Midbrain (tissue), 1 donor: ENCODE measurements around the gene CXCL1.

ENCODE experiments used
- DNase-seq: peaks from one replicate; lab custom pipeline; 2025; lab: John Stamatoyannopoulos, UW

The CXCL1 gene

DNA sequence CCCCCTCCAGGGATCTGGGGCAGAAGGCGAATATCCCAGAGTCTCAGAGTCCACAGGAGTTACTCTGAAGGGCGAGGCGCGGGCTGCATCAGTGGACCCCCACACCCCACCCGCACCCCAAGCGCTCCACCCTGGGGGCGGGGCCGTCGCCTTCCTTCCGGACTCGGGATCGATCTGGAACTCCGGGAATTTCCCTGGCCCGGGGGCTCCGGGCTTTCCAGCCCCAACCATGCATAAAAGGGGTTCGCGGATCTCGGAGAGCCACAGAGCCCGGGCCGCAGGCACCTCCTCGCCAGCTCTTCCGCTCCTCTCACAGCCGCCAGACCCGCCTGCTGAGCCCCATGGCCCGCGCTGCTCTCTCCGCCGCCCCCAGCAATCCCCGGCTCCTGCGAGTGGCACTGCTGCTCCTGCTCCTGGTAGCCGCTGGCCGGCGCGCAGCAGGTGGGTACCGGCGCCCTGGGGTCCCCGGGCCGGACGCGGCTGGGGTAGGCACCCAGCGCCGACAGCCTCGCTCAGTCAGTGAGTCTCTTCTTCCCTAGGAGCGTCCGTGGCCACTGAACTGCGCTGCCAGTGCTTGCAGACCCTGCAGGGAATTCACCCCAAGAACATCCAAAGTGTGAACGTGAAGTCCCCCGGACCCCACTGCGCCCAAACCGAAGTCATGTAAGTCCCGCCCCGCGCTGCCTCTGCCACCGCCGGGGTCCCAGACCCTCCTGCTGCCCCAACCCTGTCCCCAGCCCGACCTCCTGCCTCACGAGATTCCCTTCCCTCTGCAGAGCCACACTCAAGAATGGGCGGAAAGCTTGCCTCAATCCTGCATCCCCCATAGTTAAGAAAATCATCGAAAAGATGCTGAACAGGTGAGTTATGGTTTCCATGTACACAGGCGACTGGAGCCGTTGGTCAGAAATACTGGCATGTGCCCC is at the start of gene CXCL1:
TSS of gene CXCL1 (plus strand) at position 264 of the 926 bp plus-strand sequence. CDS start at position 342, 78 bp downstream.
- DNase-seq, result no peak

DNA sequence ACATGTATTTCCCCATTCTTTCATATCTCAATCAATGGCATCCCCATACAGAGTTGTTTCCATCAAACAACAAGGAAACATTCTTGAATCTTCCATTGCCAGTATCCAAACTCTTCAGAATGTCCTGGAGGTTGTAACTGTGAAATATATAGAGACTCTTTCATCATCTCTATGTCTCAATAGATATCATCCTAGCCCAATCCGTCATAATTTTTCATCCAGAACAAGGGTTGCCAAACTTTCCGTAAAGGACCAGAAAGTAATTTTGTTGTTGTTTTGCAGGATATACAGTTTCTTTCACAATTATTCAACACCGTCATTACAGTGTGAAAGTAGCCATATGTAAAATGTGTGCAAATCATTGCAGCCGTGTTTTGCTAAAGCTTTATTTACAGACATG is 47.9 kb upstream of the CXCL1 start:
- DNase-seq, result no peak

DNA sequence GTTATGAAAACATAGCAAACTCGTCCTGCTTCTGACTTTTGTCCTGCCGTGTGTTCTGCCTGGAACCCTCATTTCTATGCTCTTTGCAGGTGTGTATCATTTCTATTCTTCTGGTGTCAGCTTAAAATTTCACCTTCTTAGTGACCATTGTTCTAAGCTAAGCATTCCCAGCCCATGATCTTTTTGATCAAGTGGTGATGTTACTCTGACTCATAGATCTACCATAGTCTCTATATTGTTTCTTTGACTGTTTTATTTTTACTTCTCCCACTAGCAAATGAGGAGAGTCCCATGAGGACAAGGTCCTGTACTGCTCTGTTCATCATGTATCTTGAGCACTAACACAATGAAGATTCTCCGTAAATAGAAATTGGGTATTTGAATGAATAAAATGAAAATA is 46.8 kb upstream of the CXCL1 start:
- DNase-seq, result no peak

DNA sequence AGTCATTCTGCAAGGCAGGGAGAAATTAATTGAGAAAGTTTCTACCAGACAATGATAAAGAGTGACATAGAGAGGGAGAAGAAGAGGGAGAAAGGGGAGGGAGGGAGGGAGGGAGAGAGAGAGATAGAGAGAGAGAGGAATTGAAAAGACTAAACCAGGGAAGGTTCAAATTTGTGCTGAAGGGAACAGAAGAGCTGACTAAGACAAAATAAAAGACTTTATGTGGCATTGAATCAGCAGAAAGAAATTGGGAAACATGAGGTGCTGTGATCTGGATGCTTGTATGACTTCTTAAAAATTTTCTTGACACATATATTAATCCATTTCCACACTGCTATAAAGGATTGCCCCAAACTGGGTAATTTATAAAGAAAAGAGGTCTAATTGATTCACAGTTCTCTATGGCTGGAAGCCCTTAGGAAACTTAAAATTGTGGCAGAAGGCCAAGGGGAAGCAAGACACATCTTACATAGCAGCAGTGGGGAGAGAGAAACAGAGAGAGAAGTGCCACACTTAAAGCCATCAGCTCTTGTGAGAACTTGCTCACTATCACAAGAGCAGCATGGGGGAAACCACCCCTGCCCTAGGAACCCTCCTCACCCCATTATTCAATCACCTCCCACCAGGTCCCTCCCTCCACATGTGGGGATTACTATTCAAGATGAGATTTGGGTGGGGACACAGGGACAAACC is 46.2 kb upstream of the CXCL1 start:
- no peak for DNase-seq

DNA sequence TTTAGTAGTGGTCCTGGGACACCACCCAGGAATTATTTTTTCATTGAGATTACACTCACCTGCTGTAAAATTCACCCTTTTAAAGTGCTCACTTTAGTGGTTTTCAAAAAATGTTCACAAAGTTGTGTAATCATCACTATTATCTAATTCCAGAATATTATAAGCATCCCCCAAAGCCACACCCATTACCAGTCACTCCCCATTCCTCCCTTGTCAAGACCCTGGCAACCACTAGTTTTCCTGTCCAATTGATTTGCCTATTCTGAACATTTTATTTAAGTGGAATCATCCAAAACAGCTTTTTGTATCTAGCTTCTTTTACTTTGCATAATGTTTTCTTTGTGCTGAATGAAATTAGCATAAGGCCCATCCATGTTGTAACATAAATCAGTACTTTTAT is 45.4 kb upstream of the CXCL1 start:
- no peak for DNase-seq

DNA sequence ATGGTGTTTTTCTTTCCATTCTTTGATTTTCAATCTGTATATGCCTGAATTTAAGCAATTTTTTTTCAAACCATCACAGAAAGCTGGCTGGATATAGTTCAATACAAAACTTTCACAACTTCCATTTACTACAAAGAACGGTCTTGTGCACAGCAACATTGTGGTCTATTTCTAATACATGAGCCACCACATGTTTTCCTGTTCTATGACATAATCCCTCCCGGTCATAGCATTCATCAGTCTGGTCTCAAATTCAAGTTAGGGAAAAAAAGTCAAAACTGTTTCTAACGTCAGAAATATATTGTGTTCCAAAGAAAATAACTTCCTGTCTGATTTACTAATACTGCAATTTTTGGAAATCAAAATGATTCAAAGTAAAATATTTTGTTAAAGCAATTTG is 40.2 kb upstream of the CXCL1 start:
- no peak for DNase-seq

DNA sequence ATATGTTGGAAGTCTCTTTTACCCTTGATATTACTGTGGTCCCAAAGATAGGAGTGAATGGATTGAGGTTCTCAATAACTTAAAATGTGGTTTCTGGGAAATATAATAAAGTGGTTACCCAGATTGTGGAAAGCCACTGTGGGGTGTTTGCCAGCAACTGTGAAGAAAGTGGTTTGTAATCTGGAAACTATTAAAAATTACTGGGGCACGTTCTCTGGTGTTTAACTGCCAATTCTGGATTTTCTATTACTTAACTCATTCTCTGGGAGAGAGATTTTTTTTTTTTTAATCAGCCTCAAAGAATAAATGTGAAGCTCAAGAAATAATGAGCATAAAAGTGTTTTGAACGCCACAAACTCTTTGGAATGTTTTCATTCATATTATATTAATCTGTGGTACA is 37.6 kb upstream of the CXCL1 start:
- DNase-seq, result no peak

DNA sequence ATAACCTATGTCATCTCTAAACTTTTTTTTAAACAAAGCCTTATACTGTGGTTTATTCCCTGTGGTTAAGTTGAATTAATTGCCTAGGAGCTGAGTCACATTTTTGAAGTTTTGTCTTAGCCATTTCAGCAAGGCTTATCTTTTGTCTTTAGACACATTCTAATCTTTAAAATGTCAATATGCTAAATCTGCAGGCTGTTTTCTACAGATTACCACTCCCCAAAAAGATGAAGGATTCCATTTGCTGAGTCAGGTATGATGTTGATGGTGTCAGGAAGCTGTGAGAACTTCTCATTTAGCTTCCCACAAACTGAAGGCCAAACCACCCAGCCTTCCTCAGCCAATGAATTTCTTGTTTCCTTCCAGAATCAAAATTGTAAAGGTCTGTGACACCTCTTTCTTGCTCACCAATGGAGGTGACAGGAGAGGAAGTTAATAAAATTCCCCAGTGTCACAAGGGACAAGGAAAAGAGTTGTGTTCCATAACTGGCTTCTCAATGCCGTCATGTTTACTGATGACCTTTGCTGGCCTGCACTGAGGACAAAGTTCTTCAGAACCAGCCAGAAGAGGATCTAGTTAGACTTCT is 36.4 kb upstream of the CXCL1 start:
- no peak for DNase-seq

DNA sequence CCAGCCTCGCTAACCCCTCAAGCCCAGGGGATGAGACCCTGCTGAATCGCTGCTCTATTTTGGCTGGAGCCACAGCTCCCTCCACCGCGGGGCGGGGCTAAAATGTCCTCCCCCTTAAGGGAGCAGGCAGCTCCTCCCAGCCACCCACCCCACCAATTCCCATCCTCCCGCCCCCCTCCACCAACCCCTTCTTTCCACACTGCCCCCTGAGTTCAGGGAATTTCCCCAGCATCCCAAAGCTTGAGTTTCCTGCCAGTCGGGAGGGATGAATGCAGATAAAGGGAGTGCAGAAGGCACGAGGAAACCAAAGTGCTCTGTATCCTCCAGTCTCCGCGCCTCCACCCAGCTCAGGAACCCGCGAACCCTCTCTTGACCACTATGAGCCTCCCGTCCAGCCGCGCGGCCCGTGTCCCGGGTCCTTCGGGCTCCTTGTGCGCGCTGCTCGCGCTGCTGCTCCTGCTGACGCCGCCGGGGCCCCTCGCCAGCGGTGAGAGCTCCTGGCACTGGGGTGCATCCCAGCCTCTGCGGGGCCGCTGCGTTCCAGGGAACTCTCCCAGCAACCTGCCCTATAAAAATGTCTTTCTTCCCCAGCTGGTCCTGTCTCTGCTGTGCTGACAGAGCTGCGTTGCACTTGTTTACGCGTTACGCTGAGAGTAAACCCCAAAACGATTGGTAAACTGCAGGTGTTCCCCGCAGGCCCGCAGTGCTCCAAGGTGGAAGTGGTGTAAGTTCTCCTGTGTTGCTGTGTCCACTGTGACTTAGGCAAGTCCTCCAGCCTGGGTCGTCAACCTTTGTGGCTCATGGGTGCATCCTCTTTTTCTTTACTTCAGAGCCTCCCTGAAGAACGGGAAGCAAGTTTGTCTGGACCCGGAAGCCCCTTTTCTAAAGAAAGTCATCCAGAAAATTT is 32.6 kb upstream of the CXCL1 start, which contains the start of gene CXCL6:
TSS of gene CXCL6 (plus strand) at position 306 of the 907 bp plus-strand sequence. CDS start at position 379, 73 bp downstream.
- DNase-seq, result no peak

DNA sequence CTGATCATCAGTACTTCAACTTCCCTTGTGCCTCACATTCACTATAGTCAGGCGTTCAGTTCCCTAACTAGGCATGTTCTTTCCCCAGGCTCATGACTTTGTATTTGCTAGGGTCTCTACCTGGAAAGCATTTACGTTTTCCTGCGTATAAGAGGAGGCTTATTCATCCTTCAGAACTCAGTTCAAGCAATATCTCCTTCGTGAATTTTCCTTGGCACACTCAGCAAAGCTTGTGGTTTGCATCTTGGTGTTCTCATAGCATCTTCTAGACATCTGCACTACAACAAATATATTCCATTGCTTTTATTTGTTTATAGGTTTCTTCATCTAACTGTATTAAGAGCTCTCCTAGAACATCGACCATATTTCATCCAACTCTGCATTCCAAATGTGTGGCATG is 30.1 kb upstream of the CXCL1 start:
- no peak for DNase-seq

DNA sequence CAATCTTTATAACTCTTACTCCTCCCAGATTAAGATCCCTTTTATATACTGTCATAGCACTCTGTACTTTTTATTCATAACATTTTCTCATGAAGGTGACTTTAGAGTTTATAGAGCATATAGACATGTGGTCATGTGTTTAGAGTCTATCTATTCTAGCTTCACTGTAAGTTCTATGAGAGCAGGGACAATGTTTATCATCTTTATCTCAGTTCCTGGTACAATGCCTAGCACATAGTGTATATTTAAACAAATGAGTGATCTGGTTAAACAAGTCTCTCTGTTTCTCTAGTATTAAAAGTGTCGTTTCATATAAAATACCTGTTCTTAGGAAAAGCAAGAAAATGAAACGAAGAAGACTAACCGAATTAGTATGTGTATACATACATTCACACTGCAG is 29.5 kb upstream of the CXCL1 start:
- DNase-seq, result no peak

DNA sequence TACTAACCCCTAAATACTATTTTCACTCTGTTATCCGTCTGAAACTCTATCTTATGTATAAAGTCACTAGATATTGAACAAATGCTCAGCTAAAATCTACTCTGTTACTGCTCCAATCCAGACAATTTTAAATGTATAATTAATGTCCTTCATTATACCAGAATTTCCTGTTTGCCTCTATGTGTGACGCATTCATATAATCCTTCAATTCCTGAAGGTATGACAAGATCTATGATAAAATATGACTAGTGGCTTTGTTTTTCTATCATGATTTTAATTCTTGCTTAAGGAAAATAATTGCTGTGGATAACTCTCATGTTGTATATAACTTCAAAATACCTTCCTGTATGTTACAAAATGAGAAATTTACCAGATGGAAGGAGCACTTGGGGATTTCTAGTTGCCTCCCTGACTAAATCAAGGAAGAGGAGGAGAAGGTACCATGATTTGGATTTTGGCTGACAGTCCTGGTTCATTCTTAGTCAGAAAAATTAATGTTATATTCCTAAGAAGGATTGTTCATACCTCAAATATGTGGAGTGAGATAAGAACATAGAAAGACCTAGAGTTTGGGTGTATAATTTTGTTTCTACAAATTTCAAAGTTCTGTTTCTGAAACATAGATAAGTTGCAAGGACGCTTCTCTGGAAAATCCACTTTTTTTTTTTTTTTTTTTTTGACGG is 27.8 kb upstream of the CXCL1 start:
- DNase-seq, result no peak

DNA sequence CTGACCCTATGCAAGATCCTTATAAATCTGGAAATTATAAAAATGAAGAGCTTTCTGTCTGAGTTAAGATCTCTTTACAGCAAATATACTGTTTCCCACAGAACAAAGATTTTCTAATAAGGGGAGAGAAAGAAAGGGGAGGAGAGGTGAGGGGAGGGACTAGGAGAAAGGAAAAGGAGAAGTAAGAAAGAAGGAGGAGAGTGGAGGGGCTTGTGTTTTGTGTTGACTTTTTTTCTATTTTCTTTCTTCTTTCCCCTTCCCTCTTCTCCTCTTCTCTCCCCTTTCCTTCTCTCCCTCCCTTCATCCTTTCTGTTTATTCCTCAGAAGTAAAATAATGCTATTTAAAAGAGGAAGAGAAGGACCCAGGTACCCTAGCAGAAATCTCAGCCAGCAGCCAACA is 26.5 kb upstream of the CXCL1 start:
- no peak for DNase-seq

DNA sequence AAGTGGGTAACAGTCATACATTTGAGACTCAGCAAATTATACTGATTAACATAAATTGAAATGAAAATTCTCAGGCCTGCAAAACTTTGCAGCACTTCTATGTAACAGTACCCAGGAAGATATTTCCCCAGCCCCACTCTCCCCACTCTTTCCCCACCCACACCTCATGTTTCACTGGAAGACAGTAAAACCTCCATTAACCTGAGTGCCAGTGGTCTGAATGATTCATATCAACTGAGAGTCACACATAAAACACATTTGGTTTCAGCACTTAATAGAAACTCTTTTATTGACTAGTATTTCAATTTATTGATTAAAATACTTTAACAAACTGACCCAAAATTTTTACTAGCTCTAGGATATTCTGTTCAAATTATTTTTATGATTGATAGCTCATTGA is 25.8 kb upstream of the CXCL1 start:
- DNase-seq, result no peak

DNA sequence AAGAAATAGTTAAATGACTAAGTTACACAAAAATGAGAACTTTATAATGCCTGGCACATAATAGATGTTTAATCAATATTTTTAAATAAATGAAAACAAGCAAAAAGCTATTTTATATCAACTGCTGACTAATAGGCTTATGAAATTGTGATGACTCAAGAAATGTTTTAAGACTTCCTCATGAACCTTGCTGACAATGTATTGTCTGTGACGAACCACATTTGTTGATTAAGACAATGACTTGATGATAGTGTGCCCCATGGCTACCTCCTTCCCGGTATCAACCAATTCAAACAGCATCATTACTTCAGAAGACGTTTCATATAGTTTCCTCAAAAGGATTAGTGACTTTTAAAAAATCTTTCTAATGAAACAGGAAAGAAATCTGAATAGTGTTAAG is 24.8 kb upstream of the CXCL1 start:
- no peak for DNase-seq

DNA sequence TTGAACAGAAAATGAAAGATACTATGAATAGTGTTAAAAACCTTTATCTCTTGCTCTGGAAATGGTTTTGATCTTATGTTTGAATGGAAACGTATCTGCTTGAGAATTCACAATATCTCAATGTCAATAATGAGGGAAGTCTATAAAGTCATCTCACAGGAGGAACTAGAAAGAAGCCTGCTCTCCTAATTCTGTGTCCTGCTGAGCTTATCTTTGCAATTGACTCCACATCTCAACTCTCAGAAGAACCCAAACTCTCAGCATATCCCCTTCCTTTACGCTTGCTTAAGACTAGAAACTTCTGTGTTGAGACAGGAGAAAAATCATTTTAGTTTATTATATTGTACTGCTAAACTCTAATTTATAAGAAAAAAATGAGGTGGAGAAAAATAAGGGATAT is 24.4 kb upstream of the CXCL1 start:
- DNase-seq, result no peak

DNA sequence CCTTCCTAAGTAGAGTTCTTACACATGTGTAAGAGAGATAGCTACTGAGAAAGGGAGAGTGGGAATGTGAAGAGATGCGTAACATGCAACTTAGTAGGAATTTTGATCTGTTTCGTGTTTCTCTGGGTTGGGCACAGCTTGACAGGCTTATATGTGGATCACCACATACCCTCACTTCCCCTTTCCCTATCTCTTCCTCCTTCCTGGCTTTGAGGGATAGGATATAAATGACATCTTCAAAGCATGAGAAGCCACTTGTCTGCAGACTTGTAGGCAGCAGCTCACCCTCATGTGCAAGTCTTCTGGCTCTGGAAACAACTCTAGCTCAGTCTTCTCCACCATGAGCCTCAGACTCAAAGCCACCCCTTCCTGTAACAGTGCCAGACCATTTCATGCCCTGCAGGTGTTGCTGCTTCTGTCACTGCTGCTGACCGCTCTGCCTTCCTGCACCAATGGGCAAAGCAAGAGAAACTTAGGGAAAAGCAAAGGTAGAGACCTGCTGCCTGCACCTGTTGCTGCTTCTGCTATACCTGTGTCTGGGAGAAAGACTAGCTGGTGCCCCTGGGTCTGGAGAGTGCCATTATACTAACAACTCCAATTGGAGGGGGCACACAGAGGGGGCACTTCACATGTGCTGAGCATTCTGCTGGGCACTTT is 21.5 kb upstream of the CXCL1 start:
- DNase-seq, result no peak

DNA sequence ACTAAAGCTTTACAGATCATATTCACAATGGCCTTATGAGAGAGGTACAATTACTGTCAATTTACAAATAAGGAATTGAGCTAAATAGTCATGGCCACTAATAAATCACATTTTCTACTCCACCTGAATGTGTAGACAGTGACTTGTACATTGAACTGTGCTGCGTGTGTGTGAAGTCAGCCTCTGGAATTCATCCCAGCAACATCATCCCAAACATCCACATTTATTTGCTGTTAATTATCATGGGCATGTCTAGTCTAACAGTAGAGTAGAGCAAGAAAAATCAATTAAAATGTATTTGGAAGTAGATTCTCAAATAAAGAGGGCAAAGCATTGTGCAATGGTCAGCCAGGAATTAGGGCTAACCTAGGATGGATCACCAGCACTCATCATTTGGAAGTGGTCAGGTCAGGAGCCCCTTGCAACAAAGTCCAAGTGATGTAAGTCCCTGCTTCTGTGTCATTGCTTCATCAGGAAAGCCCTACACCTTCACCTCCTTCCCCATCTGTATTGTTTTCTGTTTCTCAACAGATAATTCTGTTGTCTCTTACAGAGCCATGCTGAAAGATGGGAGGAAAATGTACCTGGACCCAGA is 20.9 kb upstream of the CXCL1 start:
- no peak for DNase-seq

DNA sequence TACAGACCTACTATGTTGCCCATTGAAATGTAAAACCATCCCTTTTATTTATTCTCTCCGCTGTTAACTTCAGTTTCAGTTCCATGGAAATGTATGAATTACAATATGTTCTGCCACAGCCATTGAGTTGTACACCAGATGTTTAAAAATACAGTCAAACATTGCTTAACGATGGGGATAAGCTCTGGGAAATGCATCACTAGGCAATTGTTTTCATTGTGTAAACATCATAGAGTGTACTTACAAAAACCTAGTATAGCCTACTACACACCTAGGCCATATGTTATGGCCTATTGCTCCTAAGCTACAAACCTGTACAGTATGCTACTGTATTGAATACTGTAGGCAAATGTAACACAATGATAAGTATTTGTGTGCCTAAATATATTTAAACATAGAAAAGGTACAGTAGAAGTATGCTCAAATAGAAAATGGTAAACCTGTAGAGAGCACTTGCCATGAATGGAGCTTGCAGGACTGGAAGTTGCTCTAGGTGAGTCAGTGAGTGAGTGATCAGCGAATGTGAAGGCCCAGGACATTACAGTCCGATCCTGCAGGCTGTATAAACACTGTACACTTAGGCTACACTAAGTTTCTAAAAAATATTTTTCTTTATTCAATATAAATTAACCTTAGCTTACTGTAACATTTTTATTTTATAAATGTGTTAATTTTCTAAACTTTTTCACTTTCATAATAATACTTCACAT is 18.8 kb upstream of the CXCL1 start:
- DNase-seq, result no peak

DNA sequence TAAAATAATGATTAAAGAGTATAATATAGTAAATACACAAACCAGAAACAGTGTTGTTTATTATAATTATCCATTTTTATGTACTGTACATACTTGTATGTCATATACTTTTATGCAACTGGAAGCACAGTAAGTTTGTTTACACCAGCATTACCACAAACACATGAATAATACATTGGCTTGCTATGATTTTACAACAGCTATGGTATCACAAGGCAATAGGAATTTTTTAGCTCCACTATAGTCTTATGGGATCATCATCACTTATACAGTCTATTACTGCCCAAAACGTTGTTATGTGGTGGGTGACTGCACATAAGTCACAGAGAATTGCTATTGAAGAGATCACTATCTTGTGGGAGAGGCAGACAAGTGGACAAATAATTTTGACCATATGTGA is 17.9 kb upstream of the CXCL1 start:
- DNase-seq, result no peak
